HL-60/S4 (cell line): Measurements from ENCODE around the gene SETD3.

Source experiments
- in situ Hi-C: fragments of 300-500 bp; cut with MboI; formaldehyde crosslinking; loops from 2 replicates; pipeline ENCODE4 v1.14.3; 2022; ENCODE audit warnings: low sequenced_read_pairs

SETD3 gene

DNA sequence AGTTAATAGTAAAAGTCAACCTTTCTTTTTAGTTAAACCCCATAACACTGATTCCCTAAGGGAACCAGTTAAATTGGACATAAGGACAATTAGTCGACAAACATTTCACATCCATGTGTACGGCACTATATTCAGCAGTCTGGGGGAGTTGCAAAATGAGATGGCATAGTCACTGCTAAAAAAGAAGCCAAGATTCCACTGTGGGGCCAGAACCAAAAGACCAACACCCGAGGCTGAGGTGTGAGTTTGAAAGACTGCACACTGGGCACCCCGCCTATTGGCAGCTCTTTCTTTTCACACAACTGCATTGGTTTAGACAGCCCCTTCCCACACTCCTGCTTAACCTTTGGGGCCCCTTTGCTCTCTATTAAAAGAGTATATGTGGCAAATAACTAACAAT is 16.7 kb downstream of the SETD3 start:
- in situ Hi-C loops, result no loop called here

DNA sequence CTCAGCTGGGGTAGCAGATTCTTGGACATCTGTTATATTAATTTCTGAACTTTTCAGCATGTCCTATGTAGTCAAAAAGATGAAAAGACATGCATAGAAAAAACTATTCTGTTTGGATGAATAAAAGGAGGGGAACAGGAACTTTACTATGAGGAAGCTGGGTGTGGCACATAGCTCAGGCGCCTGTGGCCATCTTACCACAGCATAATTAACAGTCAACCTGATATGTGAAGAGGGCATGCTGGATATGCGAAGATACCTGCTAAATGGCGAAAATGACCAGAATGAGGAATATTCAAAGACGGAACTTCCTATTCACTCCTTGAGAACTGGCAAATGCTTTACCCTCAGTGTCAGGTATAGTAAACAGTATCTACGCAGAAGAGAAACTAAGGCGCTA is 18.4 kb downstream of the SETD3 start:
- in situ Hi-C loops, result no loop called here

DNA sequence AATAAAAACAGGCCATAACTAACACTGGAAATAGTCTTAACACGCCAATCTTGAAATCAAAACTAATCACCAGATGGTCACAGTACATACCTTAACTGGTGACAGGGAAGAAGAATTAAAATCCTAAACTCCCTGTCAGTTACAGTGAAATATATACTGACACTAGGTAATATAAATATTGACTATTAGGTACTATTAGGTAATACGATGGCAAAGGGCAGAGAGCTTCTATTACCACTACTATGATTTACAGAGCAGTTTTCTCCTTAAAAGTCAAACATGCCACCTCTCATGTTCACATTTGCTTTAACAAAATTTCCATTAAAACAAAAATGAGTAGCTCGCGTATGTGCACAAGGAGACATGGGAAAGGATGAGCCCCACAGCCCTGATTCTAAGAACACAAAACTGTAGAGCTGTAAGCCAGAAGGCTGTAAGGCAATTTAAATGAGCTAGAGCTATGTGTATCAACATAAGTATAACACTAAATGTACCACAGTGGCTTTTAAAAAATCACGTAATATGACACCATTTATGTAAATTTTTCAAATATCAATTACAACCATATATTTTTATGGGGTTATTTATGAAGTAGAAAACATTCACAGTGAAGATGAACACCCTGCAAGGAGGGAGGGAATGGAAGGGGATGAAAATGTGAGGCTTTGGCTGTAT is 19.1 kb downstream of the SETD3 start:
- in situ Hi-C loops, result no loop called here

DNA sequence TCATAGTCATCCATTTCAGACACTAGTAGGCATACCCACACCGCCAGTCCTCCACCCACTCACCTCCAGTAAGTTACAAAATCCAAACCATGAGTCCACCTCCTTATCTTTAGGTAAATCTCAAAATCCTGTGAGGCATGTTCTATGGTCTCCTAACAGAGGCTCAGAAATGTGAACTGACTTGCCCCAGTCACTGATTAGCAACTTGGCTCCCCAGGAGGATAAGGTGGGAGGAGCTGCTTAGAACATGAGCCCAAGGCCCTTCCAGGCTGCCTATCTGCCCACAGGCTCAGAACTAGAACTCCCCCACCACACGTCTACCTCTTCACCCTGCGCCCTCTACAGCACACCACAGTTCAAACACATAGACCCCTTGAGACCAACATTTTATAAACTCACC is 19.9 kb downstream of the SETD3 start:
- in situ Hi-C loops, result no loop called here

DNA sequence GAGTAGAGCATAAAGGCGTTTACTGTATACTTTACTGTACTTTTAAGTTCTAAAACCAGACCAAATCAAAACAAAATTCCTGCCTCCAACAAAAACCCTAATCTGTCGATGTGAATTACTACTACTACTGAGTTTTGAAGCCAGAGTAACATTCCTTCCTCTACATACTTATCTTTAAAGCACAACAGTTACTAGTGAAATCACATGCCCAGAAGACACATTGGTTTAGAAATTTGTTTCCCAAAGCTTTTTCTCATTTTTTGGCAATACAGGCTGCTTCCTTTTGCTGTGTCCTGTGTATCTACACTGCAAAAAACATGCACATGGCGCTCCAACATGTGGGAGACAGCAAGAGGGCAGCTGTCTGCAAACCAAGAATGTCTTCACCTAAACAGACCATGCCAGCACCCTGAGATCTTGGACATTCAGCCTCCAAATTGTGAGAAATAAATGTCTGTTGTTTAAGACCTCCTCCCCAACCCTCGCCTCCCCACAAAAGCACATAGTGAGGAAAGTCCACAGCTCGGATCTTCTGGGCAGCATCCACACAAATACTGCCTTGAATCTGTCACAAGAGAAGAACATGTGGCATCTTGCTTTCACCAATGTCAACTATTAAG is 21.1 kb downstream of the SETD3 start:
- in situ Hi-C loops, result no loop called here

DNA sequence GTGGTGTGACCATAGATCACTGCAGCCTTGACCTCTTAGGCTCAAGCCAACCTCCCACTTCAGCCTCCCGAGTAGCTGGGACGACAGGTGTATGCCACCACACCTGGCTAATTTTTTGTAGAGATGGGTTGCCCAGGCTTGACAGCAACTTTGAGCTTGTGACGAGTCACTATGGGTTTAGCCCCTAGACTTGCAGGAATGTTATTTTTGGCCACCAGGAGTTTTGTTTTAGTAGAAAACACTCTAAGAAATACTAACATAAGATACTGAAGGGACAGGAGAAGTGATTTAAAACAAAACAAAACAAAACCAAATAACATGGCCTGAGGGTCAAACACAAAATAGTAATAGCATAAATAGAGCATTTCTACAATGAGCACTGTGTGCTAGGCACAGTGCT is 26.4 kb downstream of the SETD3 start:
- in situ Hi-C loops, result no loop called here

DNA sequence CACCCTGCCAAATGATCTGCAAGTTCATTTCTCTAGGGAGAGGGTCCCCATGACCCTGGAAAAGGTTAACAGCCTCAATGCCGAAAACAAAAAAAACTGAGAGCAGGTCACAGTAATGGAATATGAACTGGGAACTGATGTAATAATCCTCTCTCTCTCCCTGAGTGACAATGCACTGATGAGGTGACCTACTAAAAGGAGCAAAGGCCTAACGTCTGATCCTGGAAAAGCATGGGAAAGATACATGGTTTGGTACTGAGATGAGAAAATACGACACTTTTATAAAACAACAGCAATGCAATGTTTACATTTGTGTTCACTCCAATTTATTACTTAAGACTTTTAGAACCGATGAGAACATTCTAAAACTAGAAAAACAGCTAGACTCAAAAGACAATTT is 27.7 kb downstream of the SETD3 start:
- in situ Hi-C loops, result no loop called here

DNA sequence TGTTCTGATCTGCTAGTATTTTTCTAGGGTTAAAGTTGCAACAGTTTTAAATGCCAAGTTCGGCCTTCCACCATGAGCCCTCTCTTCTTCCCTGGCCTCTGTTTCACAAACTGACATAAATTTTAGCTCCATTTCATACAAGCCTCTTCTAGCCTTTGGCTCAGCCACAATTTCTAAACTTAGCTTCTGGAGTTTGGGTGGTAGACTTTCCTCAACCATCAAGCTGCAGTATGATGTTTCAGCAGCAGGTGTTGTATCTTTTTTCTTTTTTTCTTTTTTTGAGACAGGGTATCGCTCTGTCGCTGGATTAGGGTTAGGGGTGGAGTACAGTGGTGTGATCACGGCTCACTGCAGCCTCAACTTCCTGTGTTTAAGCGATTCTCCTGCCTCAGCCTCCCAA is 29.4 kb downstream of the SETD3 start:
- in situ Hi-C loops, result no loop called here

DNA sequence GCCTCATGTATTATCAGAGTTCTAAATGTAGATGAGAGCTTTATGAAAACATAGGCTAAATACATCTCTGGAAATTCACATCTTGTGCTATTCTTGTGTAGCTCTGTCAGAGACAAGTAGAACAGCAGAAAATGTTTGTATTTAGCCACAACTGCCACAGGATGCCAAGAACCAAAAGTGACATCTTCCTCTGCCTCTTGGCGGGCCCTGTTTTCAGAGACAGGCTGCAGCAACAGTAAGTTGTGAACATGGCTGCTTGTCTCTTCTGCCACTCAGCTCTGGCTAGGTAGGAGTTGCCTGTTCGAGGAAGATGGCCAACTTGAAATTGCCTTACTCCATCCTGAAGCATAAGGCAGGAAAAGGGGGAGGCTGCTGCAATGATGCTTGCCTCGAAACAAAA is 30.4 kb downstream of the SETD3 start:
- in situ Hi-C loops, result no loop called here

DNA sequence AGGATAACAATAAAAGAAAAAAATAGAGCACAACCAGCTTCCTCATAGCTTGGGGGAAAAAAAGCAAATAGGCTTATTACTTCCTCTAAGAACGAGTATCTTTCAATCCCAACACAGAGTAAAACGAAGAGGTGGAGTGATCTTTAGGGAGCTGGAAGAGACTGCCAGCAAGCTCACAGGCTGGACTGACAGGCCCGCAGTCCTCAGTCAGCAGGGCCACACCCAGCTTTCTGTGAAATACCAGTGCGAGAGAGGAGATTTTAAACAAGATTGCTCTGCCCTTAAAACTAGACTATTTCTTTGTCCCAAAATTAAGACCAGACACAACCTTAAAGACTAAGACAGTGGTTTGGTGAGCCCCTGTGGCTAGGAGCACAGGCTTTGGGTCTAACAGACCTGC is 32.9 kb downstream of the SETD3 start:
- in situ Hi-C loops, result no loop called here

DNA sequence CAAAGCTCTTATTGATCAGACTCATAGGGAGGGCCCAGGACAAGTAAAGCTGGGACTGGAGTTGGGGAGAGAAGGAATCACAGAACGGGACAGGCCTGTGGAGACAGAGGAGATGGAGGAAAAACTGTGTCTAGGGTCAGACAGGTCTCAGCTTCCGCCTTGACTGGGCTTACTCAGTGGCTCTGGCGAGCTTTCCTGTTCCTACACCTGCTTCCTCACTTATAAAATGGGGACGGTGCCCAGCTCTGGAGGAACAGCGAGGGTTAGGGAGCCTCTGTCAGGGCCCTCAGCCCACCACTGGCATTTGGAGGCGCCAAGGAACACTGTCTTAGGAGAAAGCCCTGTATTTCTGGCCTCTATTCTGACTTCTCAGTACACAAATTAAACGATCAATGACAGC is 34.7 kb downstream of the SETD3 start:
- in situ Hi-C loops, result no loop called here

DNA sequence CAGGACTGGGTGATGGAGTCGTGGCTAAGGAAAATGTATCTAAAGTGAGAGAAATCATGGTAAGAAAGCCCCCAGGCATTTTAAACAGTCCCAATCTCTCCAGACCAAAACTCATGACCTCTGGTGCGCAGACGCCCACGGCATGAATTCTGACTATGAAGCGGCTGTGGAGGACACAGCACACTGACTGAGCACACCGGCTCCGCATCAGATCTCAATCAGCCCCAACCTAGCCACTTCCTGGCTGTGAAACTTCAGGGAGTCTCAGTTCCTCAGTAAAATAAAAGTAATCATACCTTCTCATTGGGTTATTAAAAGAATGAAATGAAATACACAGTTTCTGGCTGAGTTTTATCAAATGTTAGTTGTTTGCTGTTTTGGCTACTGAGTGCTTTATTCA is 38.7 kb downstream of the SETD3 start:
- in situ Hi-C loops, result no loop called here

DNA sequence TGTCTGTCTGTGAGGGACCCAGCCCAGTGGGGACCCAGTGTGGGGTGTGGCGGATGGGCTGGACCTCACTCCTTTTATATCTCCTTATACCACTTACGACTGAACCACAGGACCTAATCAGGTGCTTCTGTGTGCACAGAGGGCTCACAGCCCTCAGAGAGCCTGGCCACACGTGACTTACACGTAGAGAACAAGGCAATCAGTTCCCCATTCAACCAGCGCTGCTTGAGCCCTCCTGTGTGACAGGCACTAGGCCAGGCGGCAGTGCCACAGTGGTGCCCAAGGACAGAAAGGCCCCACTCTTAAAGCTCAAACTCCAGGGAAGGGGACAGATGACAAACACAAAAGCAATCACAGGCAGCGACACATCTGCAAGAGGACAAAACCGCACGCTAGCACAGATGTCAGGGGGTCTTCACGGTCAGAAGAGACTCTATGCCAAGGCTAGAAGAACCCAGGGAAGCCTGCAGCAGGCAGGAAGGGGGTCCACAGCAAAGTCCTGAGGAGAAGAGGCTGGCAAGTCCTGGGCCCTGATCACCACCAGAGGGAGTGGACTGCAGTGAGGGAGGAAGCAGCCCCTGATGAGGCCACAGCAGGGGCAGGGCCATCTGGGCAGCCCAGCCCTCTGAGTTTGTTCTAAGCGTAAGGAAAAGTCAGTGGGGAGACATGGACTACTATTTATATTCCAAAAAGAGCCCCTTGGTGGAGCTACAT is 39.3 kb downstream of the SETD3 start:
- in situ Hi-C loops, result no loop called here

DNA sequence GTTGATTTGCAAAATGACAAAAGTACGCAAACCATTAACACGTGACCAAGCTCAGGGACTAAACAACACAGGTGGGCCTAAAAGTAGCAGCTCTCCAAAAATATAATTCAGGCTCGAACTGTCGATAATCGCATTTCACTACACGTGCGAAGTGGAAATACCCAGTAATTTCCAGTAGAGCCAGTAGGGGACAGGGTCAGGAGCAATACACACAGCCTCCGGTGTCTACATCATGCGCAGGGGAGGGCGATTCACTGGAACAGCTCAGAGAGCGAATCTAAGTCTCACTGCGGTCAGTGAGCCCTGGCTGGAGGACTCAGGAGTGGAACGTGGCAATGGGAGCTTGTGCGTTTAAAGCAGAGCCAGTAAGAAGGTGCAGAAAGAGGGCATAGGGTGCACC is 40.4 kb downstream of the SETD3 start:
- in situ Hi-C loops, result no loop called here

DNA sequence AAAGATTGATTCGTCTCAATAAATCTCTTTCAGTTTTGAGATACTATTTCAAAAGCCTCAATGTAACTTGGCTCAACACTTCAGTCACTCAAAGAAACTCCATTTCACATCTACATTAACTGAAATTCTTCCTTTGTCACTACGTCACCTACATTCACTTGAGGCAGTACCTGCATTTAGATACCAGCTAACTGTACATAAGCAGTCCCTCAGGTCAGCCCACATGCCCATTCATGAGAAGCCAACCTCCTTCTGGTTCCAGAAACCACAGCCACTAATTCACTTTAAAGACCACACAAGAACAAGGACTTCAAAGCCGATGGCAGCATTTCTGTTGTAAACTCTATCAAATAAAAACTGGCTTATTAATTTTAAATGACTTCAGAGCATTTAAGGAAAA is 43.0 kb downstream of the SETD3 start:
- in situ Hi-C loops, result no loop called here

DNA sequence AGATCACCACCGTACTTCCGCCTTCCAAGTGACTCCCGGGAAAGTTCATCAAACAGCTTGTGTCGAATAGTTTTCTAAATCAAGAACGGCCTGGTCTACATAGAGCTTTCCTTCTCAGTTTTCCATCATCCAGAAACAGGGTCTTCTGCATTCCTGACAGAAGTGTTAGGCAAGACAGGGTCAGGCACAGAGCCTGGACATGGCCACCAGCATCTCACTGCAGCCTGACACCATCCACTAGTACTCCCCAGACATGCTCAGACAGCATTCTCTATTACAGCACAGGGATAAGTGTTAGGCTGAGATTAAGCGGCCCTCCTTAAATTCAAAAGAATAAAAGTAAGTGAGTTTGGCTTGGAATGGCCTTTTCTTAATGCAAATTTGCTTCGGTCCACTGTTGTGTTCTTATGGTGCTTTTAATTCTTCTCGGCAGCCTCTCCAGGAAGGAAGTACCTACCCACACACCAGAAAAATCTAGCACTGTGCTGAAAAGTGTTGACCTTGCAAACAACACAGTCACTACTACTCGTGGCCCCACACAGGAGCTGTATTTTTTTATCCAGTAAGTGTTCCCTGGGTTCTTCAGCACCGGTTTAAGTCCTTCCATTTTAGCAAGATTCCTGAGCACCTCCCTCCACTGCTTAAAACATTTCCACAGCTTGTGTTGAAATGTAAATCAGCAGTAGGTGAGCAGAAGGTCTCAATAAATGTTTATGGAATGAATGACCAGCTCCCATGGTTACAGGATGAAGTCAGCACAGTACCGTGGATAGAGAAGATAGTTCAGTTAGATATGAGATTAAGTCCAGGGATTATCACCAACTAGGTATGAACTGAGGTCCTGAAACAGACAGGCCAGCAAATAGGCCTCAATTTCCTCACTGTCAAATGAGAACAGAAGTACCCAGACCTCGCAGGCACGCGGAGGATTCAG is 44.1 kb downstream of the SETD3 start:
- in situ Hi-C loops, result no loop called here

DNA sequence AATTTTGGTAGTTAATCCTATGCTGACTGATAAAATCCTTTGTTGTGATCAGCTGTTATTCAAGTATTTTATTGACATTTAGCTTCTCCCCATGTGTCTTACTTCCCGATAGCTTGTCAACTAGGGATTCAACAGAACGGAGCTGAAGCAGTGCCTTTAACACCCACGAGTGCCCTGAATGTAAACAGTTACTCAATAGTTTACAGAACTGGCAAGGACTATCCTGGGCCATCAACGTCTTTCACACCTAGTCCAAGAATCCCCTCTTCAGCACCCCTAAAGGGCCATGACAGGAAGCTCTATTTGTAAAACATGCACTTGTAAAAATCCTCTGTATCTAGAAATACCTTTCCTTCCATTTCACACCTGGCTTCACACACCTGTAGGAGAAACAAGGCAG is 45.3 kb downstream of the SETD3 start:
- in situ Hi-C loops, result no loop called here

DNA sequence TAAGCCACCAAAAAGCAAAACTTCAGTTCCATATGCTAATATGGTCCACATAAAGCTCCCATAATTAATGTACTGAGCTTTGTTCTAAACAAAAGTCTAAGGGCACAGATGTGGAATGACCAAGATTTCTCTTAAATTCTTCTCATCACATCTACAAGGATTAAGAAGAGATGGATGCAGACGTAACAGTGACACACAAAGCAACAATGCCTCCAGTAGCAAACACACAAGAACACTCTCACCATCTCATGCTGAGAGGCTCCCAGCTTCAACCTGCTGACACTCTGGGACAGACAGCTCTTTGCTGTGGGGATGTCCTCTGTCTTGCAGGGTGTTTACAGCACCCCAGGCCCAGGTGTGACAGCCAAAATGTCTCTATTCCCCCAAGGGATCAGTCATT is 48.2 kb downstream of the SETD3 start:
- in situ Hi-C loops, result no loop called here

DNA sequence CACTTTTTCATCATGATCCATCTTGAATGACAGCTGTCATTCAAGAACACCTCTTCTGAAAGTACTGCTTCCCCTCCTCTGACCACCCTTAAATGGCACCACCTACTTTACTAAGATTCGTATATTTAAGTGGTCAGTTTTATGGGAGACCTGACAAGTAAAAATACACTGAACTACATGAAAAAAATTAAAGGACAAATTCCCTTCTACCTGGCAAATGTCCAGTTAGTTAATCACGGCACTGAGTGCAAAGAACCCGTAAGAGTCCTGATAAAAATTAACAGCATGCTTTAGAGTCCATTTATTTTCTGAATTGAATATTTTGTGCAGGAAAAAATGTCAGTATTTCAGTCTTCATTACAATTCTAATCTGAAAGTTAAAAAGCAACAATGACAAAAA is 48.7 kb downstream of the SETD3 start:
- in situ Hi-C loops, result no loop called here

DNA sequence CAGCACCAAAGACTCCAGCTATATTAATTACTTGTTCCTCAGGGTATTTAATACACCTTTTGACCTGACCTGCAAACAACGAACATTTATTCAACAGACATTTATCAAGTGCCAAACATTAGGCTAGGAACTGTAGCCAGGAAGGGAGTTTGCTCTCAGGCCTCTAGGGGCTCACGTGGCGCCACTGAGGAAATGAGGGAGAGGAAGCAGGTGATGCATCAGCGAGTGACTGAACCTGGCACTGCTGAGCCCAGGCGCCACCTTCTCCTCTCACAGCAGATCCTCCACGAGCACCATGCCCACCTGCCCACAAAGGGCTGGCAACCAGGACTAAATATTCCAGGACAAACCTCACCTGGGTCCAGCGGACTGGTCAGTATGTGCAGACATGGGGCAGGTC is 50.2 kb downstream of the SETD3 start:
- in situ Hi-C loops, result no loop called here

DNA sequence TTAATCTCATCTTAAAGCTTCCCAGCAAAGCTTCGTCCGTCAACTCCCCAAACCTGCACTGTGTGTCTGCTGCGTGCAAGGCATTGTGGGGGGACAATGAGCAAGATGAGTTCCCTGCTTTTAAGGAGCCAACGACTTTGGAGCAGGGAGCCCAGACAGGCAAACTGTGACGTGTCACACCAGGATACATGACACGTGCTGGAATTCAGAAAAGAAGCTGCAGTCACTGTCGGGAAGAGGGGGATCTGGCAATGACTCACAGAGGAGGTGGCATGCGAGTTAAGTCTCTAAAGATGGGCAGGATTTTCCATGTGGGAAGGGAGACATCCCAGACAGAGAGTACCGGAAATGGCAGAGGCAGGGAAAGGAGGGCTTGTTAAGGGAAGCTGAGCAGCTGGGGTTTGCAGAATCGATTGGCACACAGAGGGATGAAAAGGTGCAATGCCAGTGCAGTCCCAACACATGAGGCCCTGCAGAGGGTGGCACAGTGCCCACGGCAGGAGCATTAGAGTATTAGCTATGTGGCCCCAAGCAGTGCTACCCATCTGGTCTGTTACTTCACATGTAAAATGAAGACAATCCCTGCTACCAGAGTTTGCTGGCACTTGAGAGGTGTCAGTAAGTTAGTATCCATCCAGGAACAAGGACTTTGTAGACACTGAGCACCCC is 52.9 kb downstream of the SETD3 start:
- in situ Hi-C loops, result no loop called here
